ENCODE measurements around the gene LRCOL1. TPM values are rescaled to one million over a fixed set of nuclear protein-coding genes. Genes with fewer than 3 reads are reported as not detected.

Gene LRCOL1
- total RNA-seq, 1 experiment from 2014 or later = not detected

DNA sequence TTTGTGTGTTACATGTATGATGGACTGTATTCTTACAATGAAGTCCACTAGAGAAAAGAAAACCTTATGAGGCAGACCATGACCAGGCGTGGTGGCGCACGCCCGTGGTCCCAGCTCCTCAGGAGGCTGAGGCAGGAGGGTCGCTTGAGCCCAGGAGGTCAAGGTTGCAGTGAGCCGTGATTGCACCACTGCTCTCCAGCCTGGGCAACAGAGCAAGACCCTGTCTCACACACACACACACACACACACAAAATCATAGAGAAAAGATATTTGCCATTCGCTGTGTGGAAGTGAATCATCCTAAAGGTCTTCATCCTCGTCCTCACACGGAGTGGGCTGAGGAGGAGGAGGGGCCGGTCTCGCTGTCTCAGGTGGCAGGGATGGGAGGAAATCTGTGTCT is 32.3 kb downstream of the LRCOL1 start:
- Histone ChIP-seq H3K4me1 (ENCODE audit: control insufficient read depth, insufficient read depth, low read length) (no peaks in the 10 kb centered on the region), H3K27ac (ENCODE audit: low read length) (no peak overlapping the region), H3K9me3 (ENCODE audit: control insufficient read depth, insufficient read depth, low read depth, low read length) (no peaks in the 10 kb centered on the region), H3K27me3 (ENCODE audit: control insufficient read depth, insufficient read depth, low read length) (no peaks in the 10 kb centered on the region), H3K4me3 (ENCODE audit: low read depth in 2 of 2, low read length in 2 of 2) (no peak overlapping the region), H3K36me3 (ENCODE audit: control insufficient read depth, insufficient read depth, low read length) (no peaks in the 10 kb centered on the region)
- ChIA-PET POLR2A (no interaction called here), CTCF (no interaction called here)
- in situ Hi-C loops (cut with HindIII; ENCODE audit: low pct_unique_long_range_greater_than_20kb, low sequenced_read_pairs) = no loop called here
- TF ChIP-seq SIN3A (IDR thresholded peaks at IDR 0.05; ENCODE audit: borderline replicate concordance, insufficient read depth, low read depth, low read length) = no peak
- TF ChIP-seq, protein P1, sequence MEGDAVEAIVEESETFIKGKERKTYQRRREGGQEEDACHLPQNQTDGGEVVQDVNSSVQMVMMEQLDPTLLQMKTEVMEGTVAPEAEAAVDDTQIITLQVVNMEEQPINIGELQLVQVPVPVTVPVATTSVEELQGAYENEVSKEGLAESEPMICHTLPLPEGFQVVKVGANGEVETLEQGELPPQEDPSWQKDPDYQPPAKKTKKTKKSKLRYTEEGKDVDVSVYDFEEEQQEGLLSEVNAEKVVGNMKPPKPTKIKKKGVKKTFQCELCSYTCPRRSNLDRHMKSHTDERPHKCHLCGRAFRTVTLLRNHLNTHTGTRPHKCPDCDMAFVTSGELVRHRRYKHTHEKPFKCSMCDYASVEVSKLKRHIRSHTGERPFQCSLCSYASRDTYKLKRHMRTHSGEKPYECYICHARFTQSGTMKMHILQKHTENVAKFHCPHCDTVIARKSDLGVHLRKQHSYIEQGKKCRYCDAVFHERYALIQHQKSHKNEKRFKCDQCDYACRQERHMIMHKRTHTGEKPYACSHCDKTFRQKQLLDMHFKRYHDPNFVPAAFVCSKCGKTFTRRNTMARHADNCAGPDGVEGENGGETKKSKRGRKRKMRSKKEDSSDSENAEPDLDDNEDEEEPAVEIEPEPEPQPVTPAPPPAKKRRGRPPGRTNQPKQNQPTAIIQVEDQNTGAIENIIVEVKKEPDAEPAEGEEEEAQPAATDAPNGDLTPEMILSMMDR (IDR thresholded peaks at IDR 0.05) = no peak
- no peak for TF ChIP-seq POLR2AphosphoS5 (IDR thresholded peaks at IDR 0.05; ENCODE audit: low read depth, low read length)
- TF ChIP-seq TCF7L2 (IDR thresholded peaks at IDR 0.05; ENCODE audit: low read depth, low read length) = no peak
- TF ChIP-seq, protein P2, sequence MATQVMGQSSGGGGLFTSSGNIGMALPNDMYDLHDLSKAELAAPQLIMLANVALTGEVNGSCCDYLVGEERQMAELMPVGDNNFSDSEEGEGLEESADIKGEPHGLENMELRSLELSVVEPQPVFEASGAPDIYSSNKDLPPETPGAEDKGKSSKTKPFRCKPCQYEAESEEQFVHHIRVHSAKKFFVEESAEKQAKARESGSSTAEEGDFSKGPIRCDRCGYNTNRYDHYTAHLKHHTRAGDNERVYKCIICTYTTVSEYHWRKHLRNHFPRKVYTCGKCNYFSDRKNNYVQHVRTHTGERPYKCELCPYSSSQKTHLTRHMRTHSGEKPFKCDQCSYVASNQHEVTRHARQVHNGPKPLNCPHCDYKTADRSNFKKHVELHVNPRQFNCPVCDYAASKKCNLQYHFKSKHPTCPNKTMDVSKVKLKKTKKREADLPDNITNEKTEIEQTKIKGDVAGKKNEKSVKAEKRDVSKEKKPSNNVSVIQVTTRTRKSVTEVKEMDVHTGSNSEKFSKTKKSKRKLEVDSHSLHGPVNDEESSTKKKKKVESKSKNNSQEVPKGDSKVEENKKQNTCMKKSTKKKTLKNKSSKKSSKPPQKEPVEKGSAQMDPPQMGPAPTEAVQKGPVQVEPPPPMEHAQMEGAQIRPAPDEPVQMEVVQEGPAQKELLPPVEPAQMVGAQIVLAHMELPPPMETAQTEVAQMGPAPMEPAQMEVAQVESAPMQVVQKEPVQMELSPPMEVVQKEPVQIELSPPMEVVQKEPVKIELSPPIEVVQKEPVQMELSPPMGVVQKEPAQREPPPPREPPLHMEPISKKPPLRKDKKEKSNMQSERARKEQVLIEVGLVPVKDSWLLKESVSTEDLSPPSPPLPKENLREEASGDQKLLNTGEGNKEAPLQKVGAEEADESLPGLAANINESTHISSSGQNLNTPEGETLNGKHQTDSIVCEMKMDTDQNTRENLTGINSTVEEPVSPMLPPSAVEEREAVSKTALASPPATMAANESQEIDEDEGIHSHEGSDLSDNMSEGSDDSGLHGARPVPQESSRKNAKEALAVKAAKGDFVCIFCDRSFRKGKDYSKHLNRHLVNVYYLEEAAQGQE (IDR thresholded peaks at IDR 0.05; ENCODE audit: insufficient read depth in 1 of 2, low read depth in 2 of 2, low read length in 1 of 2) = no peak
- DNase-seq (ENCODE audit: low read depth, low spot score) = no peak
- no peak for ATAC-seq
- no TSS peak for BruUV-seq (replicated peaks)
- intact Hi-C loops (cut with micrococcal nuclease; ENCODE audit: unreplicated experiment) = no loop called here

DNA sequence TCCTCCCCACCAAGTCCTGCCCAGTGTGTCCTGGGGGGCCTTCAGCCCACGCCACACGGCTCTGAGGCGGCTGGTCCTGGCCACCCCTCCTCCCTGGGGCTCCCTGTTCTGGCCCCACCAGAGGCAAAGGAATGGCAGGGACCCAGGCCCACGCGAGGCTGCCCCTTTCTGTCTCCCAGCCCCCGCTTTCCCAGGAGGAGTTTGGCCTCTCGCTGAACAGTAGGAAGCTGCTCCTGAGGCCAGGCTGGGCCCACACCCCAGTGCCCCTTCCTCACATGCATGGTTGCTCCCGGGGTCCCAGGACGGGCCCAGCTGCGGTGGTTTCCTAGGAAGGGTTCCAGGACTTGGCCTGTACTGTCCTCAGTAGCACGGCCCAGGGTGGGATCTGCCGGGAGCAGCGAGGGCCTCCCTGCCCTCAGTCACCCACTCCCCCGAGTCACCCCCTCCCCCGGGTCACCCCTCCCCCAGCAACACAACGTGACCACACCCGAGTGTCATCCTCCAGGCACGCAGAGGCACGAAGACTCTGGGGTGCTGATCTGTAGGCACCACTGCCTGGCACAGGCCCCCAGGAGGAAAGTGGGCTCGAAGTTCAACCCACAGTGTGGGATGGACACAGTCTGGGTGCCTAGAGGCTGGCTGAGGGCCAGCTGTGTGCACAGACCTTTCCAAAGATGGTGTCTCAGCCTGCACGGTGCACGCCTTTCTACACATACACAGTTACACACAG is 33.0 kb downstream of the LRCOL1 start:
- H3K9me3 ChIP-seq (ENCODE audit: control insufficient read depth, insufficient read depth, low read depth, low read length) = no peaks in the 10 kb centered on the region
- intact Hi-C loops (cut with micrococcal nuclease; ENCODE audit: unreplicated experiment) = no loop called here
- BruUV-seq (replicated peaks) = no TSS peak
- CTCF ChIA-PET = no interaction called here
- no peak overlapping the region for H3K27ac ChIP-seq (ENCODE audit: low read length)
- H3K4me1 ChIP-seq (ENCODE audit: control insufficient read depth, insufficient read depth, low read length) = no peaks in the 10 kb centered on the region
- DNase-seq (ENCODE audit: low read depth, low spot score) (no peak), ATAC-seq (no peak)
- in situ Hi-C loops (cut with HindIII; ENCODE audit: low pct_unique_long_range_greater_than_20kb, low sequenced_read_pairs) = no loop called here
- no peaks in the 10 kb centered on the region for H3K27me3 ChIP-seq (ENCODE audit: control insufficient read depth, insufficient read depth, low read length)
- H3K36me3 ChIP-seq (ENCODE audit: control insufficient read depth, insufficient read depth, low read length) = no peaks in the 10 kb centered on the region
- TF ChIP-seq, protein P1 (IDR thresholded peaks at IDR 0.05) = no peak
- TF ChIP-seq SIN3A (IDR thresholded peaks at IDR 0.05; ENCODE audit: borderline replicate concordance, insufficient read depth, low read depth, low read length) = no peak
- TF ChIP-seq, protein P2 (IDR thresholded peaks at IDR 0.05; ENCODE audit: insufficient read depth in 1 of 2, low read depth in 2 of 2, low read length in 1 of 2) = no peak
- no peak overlapping the region for H3K4me3 ChIP-seq (ENCODE audit: low read depth in 2 of 2, low read length in 2 of 2)
- POLR2A ChIA-PET = no interaction called here

All from Panc1 (cell line).